Measurements from ENCODE around the gene BLOC1S4. TPM values are rescaled to one million over a fixed set of nuclear protein-coding genes. Genes with fewer than 3 reads are reported as not detected.
"Not testable (repeated sequence)": the region's sequence is repeated elsewhere in the genome, so short reads cannot be mapped to it uniquely, and the experiment has no call there.

Gene BLOC1S4
- total RNA-seq, 3 donors from 2014 or later, result 18.9 to 23.6 (median 19.8) TPM

- TF ChIP-seq POLR2AphosphoS5 (IDR thresholded peaks at IDR 0.05), result no peak
- TF ChIP-seq CTCF (IDR thresholded peaks at IDR 0.05), result no peak
- TF ChIP-seq POLR2A (IDR thresholded peaks at IDR 0.05), result no peak
- Histone ChIP-seq H3K9me3 (no peaks in the 10 kb centered on the region), H3K4me3 (no peak overlapping the region), H3K27me3 (no peaks in the 10 kb centered on the region), H3K27ac (no peak overlapping the region), H3K36me3 (no peaks in the 10 kb centered on the region), H3K4me1 (peaks cover 5 to 18% of the 10 kb centered on the region in 2 donors)
- intact Hi-C loops (cut with DNase I; ENCODE audit: low total_unique reads), result no loop called here
- no peak for DNase-seq (ENCODE audit: low spot score in 2 of 2)
Observed at GRCh38 chr4:6753891-6754290, 37.9 kb downstream of the BLOC1S4 start.

- intact Hi-C loops (cut with DNase I; ENCODE audit: low total_unique reads), result no loop called here
- TF ChIP-seq POLR2A (IDR thresholded peaks at IDR 0.05) (no peak), CTCF (IDR thresholded peaks at IDR 0.05) (no peak), POLR2AphosphoS5 (IDR thresholded peaks at IDR 0.05) (no peak)
- H3K4me3 ChIP-seq, result no peak overlapping the region
- H3K9me3 ChIP-seq, result no peaks in the 10 kb centered on the region
- no peak for DNase-seq (ENCODE audit: low spot score in 2 of 2)
- H3K27me3 ChIP-seq, result no peaks in the 10 kb centered on the region
- no peak overlapping the region for H3K27ac ChIP-seq
- H3K4me1 ChIP-seq, result peaks cover 5 to 11% of the 10 kb centered on the region in 2 donors
- no peaks in the 10 kb centered on the region for H3K36me3 ChIP-seq
Observed at GRCh38 chr4:6754481-6755087, 38.6 kb downstream of the BLOC1S4 start.

GRCh38 chr4:6755088-6755753 is 39.2 kb downstream of the BLOC1S4 start:
- Histone ChIP-seq H3K4me3 (no peak overlapping the region), H3K36me3 (no peaks in the 10 kb centered on the region), H3K27me3 (no peaks in the 10 kb centered on the region), H3K4me1 (peaks cover 4 to 5% of the 10 kb centered on the region in 2 donors), H3K9me3 (no peaks in the 10 kb centered on the region), H3K27ac (no peak overlapping the region)
- DNase-seq (ENCODE audit: low spot score in 2 of 2), result no peak
- intact Hi-C loops (cut with DNase I; ENCODE audit: low total_unique reads), result no loop called here
- TF ChIP-seq CTCF (IDR thresholded peaks at IDR 0.05) (no peak), POLR2AphosphoS5 (IDR thresholded peaks at IDR 0.05) (no peak), POLR2A (IDR thresholded peaks at IDR 0.05) (no peak)

- intact Hi-C loops (cut with DNase I; ENCODE audit: low total_unique reads); H3K4me1 ChIP-seq; H3K36me3 ChIP-seq; H3K4me3 ChIP-seq; H3K27me3 ChIP-seq; DNase-seq (ENCODE audit: low spot score in 2 of 2); H3K9me3 ChIP-seq; H3K27ac ChIP-seq: not testable (repeated sequence)
Observed at GRCh38 chr4:6756345-6756744, 40.4 kb downstream of the BLOC1S4 start.

- Histone ChIP-seq H3K27me3 (no peaks in the 10 kb centered on the region), H3K4me1 (no peaks in the 10 kb centered on the region), H3K27ac (no peak overlapping the region), H3K9me3 (no peaks in the 10 kb centered on the region), H3K4me3 (no peak overlapping the region), H3K36me3 (no peaks in the 10 kb centered on the region)
- intact Hi-C loops (cut with DNase I; ENCODE audit: low total_unique reads), result no loop called here
- no peak for TF ChIP-seq POLR2AphosphoS5 (IDR thresholded peaks at IDR 0.05)
- TF ChIP-seq POLR2A (IDR thresholded peaks at IDR 0.05), result no peak
- no peak for TF ChIP-seq CTCF (IDR thresholded peaks at IDR 0.05)
- no peak for DNase-seq (ENCODE audit: low spot score in 2 of 2)
Observed at GRCh38 chr4:6758728-6759127, 42.8 kb downstream of the BLOC1S4 start.
